ENCODE results near the gene SPNS1.
A peak's percentile ranks its signal among the peaks of the same experiment; 100 is the strongest.

Gene SPNS1

DNA sequence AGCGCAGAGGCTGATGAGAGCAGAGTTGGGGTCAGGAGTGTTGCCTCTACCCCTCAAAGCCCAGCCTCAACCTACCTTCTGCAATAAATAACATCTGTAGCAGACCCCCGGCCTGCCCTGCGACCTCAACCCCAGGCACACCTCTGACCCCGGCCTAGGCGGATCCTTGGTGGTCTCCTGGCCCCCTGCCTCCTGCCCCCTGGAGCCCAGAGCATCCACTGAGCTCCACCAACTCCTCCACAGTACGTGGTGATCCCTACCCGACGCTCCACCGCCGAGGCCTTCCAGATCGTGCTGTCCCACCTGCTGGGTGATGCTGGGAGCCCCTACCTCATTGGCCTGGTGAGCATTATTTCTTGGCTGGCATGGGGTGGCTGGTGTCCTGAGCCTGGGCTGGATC lies 8.4 kb downstream of the SPNS1 start:
- H4K91ac ChIP-seq (ENCODE audit: low read depth, low read length, poor library complexity), result no peak overlapping the region
- H3K4me2 ChIP-seq (ENCODE audit: insufficient read depth, low read length, poor library complexity, severe bottlenecking), result no peak overlapping the region
- H2BK15ac ChIP-seq (ENCODE audit: low read length), result no peak overlapping the region
- peak overlapping the region in 1 of 2 donors; percentile 30 for H3K4me3 ChIP-seq (ENCODE audit: low read length in 2 of 2)
- H4K8ac ChIP-seq (ENCODE audit: low read depth, low read length), result no peak overlapping the region
- H2BK12ac ChIP-seq (ENCODE audit: low read length), result no peak overlapping the region
- H3K23ac ChIP-seq (ENCODE audit: low read depth, low read length, poor library complexity), result no peak overlapping the region
- no peak overlapping the region for H2AFZ ChIP-seq (ENCODE audit: low read length)
- no CpG with 5 or more reads among the region's 11 CpGs for WGBS, 2 donors (ENCODE audit: extremely low coverage in 2 of 2, insufficient read length in 2 of 2, insufficient replicate concordance in 1 of 2)
- no peak for DNase-seq (ENCODE audit: low spot score)
- peaks cover 1% of the 10 kb centered on the region for H3K79me1 ChIP-seq (ENCODE audit: low read depth, low read length)
- no peak overlapping the region for H3K9ac ChIP-seq (ENCODE audit: low read depth, low read length, poor library complexity)
- no peak overlapping the region for H2BK120ac ChIP-seq (ENCODE audit: low read depth, low read length)
- peaks cover 16 to 40% of the 10 kb centered on the region in 2 donors for H3K36me3 ChIP-seq (replicated peaks in 1 of 2; ENCODE audit: control insufficient read depth in 2 of 2, insufficient read depth in 2 of 2, low read length in 2 of 2)
- no peak overlapping the region for H3K14ac ChIP-seq (ENCODE audit: low read length)
- no peak overlapping the region for H2AK5ac ChIP-seq (ENCODE audit: low read depth, low read length)
- no peak overlapping the region for H2BK5ac ChIP-seq (ENCODE audit: low read length)
- peaks cover 3 to 5% of the 10 kb centered on the region in 2 donors for H3K9me3 ChIP-seq (replicated peaks in 1 of 2; ENCODE audit: control insufficient read depth in 2 of 2, insufficient read depth in 1 of 2, low read depth in 1 of 2, low read length in 2 of 2)
- H3K4me1 ChIP-seq (ENCODE audit: control insufficient read depth in 2 of 2, insufficient read depth in 1 of 2, low read depth in 1 of 2, low read length in 2 of 2), result no peaks in the 10 kb centered on the region
- H3K18ac ChIP-seq (ENCODE audit: low read length), result no peak overlapping the region
- H3K27ac ChIP-seq (replicated peaks; ENCODE audit: low read length), result no peak overlapping the region
- H3K4ac ChIP-seq (ENCODE audit: low read length), result no peak overlapping the region
- H3K27me3 ChIP-seq (ENCODE audit: control insufficient read depth in 3 of 3, insufficient read depth in 3 of 3, low read depth in 1 of 3, low read length in 3 of 3), result no peaks in the 10 kb centered on the region

DNA sequence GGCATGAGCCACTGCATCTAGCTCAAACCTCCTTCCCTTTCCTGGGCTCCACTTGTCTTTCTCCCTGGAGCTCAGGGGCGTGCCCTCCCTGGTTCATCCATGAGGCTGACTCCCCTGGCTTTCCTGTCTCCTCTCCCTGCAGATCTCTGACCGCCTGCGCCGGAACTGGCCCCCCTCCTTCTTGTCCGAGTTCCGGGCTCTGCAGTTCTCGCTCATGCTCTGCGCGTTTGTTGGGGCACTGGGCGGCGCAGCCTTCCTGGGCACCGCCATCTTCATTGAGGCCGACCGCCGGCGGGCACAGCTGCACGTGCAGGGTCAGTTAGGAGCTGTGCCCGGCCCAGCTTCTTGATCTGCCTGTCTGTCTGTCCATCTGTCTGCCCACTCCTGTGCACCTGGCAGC lies 9.1 kb downstream of the SPNS1 start:
- Histone ChIP-seq H3K27me3 (ENCODE audit: control insufficient read depth in 3 of 3, insufficient read depth in 3 of 3, low read depth in 1 of 3, low read length in 3 of 3) (no peaks in the 10 kb centered on the region), H3K9me3 (replicated peaks in 1 of 2; ENCODE audit: control insufficient read depth in 2 of 2, insufficient read depth in 1 of 2, low read depth in 1 of 2, low read length in 2 of 2) (peaks cover 3 to 5% of the 10 kb centered on the region in 2 donors), H2BK15ac (ENCODE audit: low read length) (no peak overlapping the region), H3K4me1 (ENCODE audit: control insufficient read depth in 2 of 2, insufficient read depth in 1 of 2, low read depth in 1 of 2, low read length in 2 of 2) (no peaks in the 10 kb centered on the region), H2AK5ac (ENCODE audit: low read depth, low read length) (no peak overlapping the region), H3K27ac (replicated peaks; ENCODE audit: low read length) (no peak overlapping the region), H3K23ac (ENCODE audit: low read depth, low read length, poor library complexity) (no peak overlapping the region), H2AFZ (ENCODE audit: low read length) (no peak overlapping the region), H2BK12ac (ENCODE audit: low read length) (no peak overlapping the region), H3K18ac (ENCODE audit: low read length) (no peak overlapping the region), H3K4ac (ENCODE audit: low read length) (no peak overlapping the region), H4K8ac (ENCODE audit: low read depth, low read length) (no peak overlapping the region), H2BK120ac (ENCODE audit: low read depth, low read length) (no peak overlapping the region), H3K79me1 (ENCODE audit: low read depth, low read length) (peaks cover 1% of the 10 kb centered on the region), H3K4me3 (ENCODE audit: low read length in 2 of 2) (no peak overlapping the region), H3K36me3 (replicated peaks in 1 of 2; ENCODE audit: control insufficient read depth in 2 of 2, insufficient read depth in 2 of 2, low read length in 2 of 2) (peaks cover 15 to 37% of the 10 kb centered on the region in 2 donors), H3K9ac (ENCODE audit: low read depth, low read length, poor library complexity) (no peak overlapping the region), H3K4me2 (ENCODE audit: insufficient read depth, low read length, poor library complexity, severe bottlenecking) (no peak overlapping the region), H3K14ac (ENCODE audit: low read length) (no peak overlapping the region), H2BK5ac (ENCODE audit: low read length) (no peak overlapping the region), H4K91ac (ENCODE audit: low read depth, low read length, poor library complexity) (no peak overlapping the region)
- no CpG with 5 or more reads among the region's 18 CpGs for WGBS, 2 donors (ENCODE audit: extremely low coverage in 2 of 2, insufficient read length in 2 of 2, insufficient replicate concordance in 1 of 2)
- DNase-seq (ENCODE audit: low spot score), result no peak

DNA sequence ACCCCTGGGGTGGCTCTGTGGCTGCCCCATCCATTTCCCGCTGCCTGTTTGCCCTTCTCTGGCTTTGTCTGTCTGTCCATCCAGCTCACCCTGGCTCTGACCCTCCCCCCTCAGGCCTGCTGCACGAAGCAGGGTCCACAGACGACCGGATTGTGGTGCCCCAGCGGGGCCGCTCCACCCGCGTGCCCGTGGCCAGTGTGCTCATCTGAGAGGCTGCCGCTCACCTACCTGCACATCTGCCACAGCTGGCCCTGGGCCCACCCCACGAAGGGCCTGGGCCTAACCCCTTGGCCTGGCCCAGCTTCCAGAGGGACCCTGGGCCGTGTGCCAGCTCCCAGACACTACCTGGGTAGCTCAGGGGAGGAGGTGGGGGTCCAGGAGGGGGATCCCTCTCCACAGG lies 9.5 kb downstream of the SPNS1 start:
- Histone ChIP-seq H3K4me3 (ENCODE audit: low read length in 2 of 2) (no peak overlapping the region), H3K4ac (ENCODE audit: low read length) (no peak overlapping the region), H2BK15ac (ENCODE audit: low read length) (no peak overlapping the region), H3K18ac (ENCODE audit: low read length) (no peak overlapping the region), H3K14ac (ENCODE audit: low read length) (no peak overlapping the region), H3K27me3 (ENCODE audit: control insufficient read depth in 3 of 3, insufficient read depth in 3 of 3, low read depth in 1 of 3, low read length in 3 of 3) (no peaks in the 10 kb centered on the region), H4K8ac (ENCODE audit: low read depth, low read length) (no peak overlapping the region), H3K23ac (ENCODE audit: low read depth, low read length, poor library complexity) (no peak overlapping the region), H2BK12ac (ENCODE audit: low read length) (no peak overlapping the region), H2AFZ (ENCODE audit: low read length) (no peak overlapping the region), H3K9ac (ENCODE audit: low read depth, low read length, poor library complexity) (no peak overlapping the region), H2BK5ac (ENCODE audit: low read length) (no peak overlapping the region), H2AK5ac (ENCODE audit: low read depth, low read length) (no peak overlapping the region), H3K4me1 (ENCODE audit: control insufficient read depth in 2 of 2, insufficient read depth in 1 of 2, low read depth in 1 of 2, low read length in 2 of 2) (no peaks in the 10 kb centered on the region), H4K91ac (ENCODE audit: low read depth, low read length, poor library complexity) (no peak overlapping the region), H3K27ac (replicated peaks; ENCODE audit: low read length) (no peak overlapping the region), H3K79me1 (ENCODE audit: low read depth, low read length) (peaks cover 1% of the 10 kb centered on the region), H2BK120ac (ENCODE audit: low read depth, low read length) (no peak overlapping the region), H3K9me3 (replicated peaks in 1 of 2; ENCODE audit: control insufficient read depth in 2 of 2, insufficient read depth in 1 of 2, low read depth in 1 of 2, low read length in 2 of 2) (peaks cover 3 to 5% of the 10 kb centered on the region in 2 donors), H3K36me3 (replicated peaks in 1 of 2; ENCODE audit: control insufficient read depth in 2 of 2, insufficient read depth in 2 of 2, low read length in 2 of 2) (peaks cover 15 to 33% of the 10 kb centered on the region in 2 donors), H3K4me2 (ENCODE audit: insufficient read depth, low read length, poor library complexity, severe bottlenecking) (no peak overlapping the region)
- WGBS, 2 donors (ENCODE audit: extremely low coverage in 2 of 2, insufficient read length in 2 of 2, insufficient replicate concordance in 1 of 2), result no CpG with 5 or more reads among the region's 12 CpGs
- no peak for DNase-seq (ENCODE audit: low spot score)

DNA sequence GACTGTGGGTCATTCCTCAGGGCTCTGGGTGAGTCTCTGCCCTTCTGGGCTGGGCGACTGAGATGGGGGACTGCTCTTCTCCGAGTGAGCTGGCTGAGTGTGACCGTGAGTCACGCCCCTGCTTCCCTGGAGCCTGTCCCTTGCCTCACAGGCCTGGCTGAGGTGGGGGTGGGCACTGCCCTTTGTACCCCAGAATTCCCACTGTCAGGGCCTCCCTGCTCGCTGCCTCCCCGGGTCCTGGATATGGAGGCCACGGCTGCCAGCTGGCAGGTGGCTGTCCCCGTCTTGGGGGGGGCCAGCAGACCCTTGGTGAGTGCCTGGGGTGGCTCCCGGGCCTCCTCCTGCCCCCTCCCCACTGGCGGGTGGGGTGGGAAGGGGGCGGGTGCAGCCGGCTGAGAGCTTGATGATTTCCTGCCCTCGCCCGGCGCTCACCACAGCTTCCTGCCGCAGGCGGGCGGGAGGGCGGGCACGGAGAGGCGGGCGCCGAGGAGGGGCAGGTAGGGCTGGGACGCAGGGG lies 10.1 kb downstream of the SPNS1 start, which contains the start of gene LAT:
LAT (plus strand) TSS at position 434 of the 517 bp plus-strand sequence. CDS start 366 bp downstream, outside the sequence.
- H4K91ac ChIP-seq (ENCODE audit: low read depth, low read length, poor library complexity), result no peak within 1 kb of the TSS
- H2AFZ ChIP-seq (ENCODE audit: low read length), result no peak within 1 kb of the TSS
- H2BK120ac ChIP-seq (ENCODE audit: low read depth, low read length), result no peak within 1 kb of the TSS
- no peaks in the 10 kb centered on the region for H3K27me3 ChIP-seq (ENCODE audit: control insufficient read depth in 3 of 3, insufficient read depth in 3 of 3, low read depth in 1 of 3, low read length in 3 of 3)
- peaks cover 3 to 5% of the 10 kb centered on the region in 2 donors for H3K9me3 ChIP-seq (replicated peaks in 1 of 2; ENCODE audit: control insufficient read depth in 2 of 2, insufficient read depth in 1 of 2, low read depth in 1 of 2, low read length in 2 of 2)
- no peak within 1 kb of the TSS for H2BK5ac ChIP-seq (ENCODE audit: low read length)
- WGBS, 2 donors (ENCODE audit: extremely low coverage in 2 of 2, insufficient read length in 2 of 2, insufficient replicate concordance in 1 of 2), result no CpG with 5 or more reads among the region's 24 CpGs
- no peak within 1 kb of the TSS for H3K4ac ChIP-seq (ENCODE audit: low read length)
- DNase-seq (ENCODE audit: low spot score), result no peak
- H3K36me3 ChIP-seq (replicated peaks in 1 of 2; ENCODE audit: control insufficient read depth in 2 of 2, insufficient read depth in 2 of 2, low read length in 2 of 2), result peaks cover 15 to 28% of the 10 kb centered on the region in 2 donors
- H3K23ac ChIP-seq (ENCODE audit: low read depth, low read length, poor library complexity), result no peak within 1 kb of the TSS
- H3K4me3 ChIP-seq (ENCODE audit: low read length in 2 of 2), result no peak within 1 kb of the TSS
- H4K8ac ChIP-seq (ENCODE audit: low read depth, low read length), result no peak within 1 kb of the TSS
- peaks cover 5% of the 10 kb centered on the region for H3K79me1 ChIP-seq (ENCODE audit: low read depth, low read length)
- H3K4me2 ChIP-seq (ENCODE audit: insufficient read depth, low read length, poor library complexity, severe bottlenecking), result no peak within 1 kb of the TSS
- no peaks in the 10 kb centered on the region for H3K4me1 ChIP-seq (ENCODE audit: control insufficient read depth in 2 of 2, insufficient read depth in 1 of 2, low read depth in 1 of 2, low read length in 2 of 2)
- H3K14ac ChIP-seq (ENCODE audit: low read length), result no peak within 1 kb of the TSS
- no peak within 1 kb of the TSS for H3K18ac ChIP-seq (ENCODE audit: low read length)
- H3K9ac ChIP-seq (ENCODE audit: low read depth, low read length, poor library complexity), result peak within 1 kb of the TSS; percentile 12
- H2BK12ac ChIP-seq (ENCODE audit: low read length), result no peak within 1 kb of the TSS
- no peak within 1 kb of the TSS for H2BK15ac ChIP-seq (ENCODE audit: low read length)
- H3K27ac ChIP-seq (replicated peaks; ENCODE audit: low read length), result no peak within 1 kb of the TSS
- no peak within 1 kb of the TSS for H2AK5ac ChIP-seq (ENCODE audit: low read depth, low read length)

Measured in neuronal stem cell (in vitro differentiated cells).